Right lobe of liver (tissue), 4 donors: ENCODE results near the gene KRTAP8-1.

ENCODE experiments used
- CTCF ChIP-seq, 4 donors: fragments of 200-600 bp in 3 of 4; fragments of 450-650 bp in 1 of 4; IDR thresholded peaks; one replicate each; pipeline versions ENCODE4 v1.5.1 to v1.8.0; 2016 to 2022; ENCODE audit warnings: antibody characterized with exemption in 4 of 4, mild to moderate bottlenecking in 2 of 4
- POLR2A ChIP-seq: fragments of 450-650 bp; IDR thresholded peaks from one replicate; pipeline ENCODE4 v1.6.1; 2017; ENCODE audit warnings: antibody characterized with exemption, mild to moderate bottlenecking
- donor health status: DM: no; HTN: no; CAD: no.
- donor health status: DM: no; HTN: no; CAD: no.
- donor health status: DM: no; HTN: yes; CAD: no.

GRCh38 chr21:30831194-30831765 lies 18.2 kb upstream of the KRTAP8-1 start:
- TF ChIP-seq CTCF (IDR thresholded peaks at IDR 0.05) (peak; percentile 33 to 50 (median 39)), POLR2A (no peak)
